SW480 (cell line): ENCODE data around the gene VTI1A.

Source experiments
- DNase-seq: peaks from one replicate; pipeline ENCODE4 v3.0.0-alpha.2; 2016; ENCODE audit warnings: low spot score

The VTI1A gene

DNA sequence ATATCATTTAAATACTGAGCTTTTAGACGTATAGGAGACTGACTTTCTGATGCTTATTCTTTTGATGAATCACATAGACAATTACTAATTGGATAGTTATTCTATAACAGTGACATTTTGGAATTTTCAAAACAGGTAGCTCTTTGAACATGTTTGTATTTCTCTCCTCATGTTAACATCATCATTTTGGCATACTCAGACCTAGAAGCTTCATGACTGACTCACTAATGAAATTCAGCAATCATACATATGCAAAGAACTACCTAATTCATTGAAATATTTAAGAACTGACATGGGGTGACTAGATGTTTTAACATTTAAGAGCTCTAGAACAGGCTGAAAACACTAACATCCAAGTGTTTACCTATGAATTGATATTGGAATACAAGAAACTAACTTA lies 192.3 kb downstream of the VTI1A start:
- DNase-seq, result no peak

DNA sequence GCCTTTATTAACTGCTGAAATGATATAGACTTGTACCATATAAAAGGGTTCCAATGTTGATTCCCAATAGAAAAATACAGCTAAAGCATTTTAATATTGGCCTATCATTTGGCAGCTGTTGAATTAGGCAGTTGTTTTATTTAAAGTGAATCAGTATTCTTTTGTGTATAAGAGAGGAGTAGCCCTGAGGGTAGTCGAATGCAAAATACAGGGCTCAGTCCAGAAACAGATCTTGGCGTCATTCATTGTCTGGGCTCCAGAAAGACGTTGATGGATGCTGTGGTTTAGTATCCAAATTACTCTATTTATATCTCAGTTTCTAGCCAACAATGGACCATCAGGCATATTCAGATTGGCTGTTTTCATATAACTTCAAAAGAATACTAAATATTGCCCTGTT lies 193.6 kb downstream of the VTI1A start:
- no peak for DNase-seq

DNA sequence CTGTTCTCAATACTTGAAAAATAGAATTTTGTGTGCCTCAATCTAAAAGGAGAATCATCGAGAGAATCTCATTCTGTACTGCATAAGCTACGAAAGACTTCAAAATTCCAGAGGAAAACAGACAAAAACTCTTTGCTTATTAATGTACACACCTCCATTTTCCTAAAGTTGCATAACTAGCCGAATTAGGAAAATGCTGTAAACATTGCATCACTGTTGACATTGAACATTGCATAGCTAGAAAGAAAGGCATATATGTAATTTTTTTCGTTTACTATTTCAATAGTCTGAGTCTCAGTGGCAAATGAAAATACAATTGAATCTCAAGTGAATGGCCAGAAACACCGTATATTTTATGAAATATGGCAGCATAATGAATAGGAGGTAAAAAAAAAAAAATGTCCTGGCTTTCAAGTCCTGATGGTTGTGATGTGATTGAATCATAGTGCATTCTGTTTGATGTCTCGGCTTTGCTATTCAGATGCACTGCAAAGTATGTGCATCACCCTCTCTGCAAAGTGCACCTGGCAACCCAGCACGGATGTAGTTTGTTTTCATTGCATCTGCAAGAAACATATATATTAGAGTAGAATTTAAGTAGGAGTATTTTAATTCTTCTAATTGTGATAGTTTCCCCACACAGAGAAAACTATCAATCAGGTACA lies 196.7 kb downstream of the VTI1A start:
- peak; percentile 18 for DNase-seq

DNA sequence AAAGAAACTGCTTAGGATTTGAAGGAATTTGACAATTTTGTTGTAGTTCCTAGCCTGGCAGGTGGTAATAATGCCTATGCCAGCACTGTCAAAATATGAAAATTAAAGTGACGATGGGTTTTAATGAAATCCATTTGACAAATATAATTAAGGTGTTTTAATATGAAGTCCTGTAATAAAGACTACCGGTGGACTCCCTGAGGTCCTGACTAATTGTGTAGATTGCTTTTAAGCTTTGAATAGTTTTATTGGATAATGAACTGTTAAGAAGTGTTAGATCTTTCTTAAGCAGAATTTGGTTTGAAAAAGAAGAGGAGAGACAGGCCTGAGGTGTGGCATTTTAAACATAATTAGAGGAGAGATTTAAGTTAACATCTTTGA lies 197.2 kb downstream of the VTI1A start:
- DNase-seq, result no peak

DNA sequence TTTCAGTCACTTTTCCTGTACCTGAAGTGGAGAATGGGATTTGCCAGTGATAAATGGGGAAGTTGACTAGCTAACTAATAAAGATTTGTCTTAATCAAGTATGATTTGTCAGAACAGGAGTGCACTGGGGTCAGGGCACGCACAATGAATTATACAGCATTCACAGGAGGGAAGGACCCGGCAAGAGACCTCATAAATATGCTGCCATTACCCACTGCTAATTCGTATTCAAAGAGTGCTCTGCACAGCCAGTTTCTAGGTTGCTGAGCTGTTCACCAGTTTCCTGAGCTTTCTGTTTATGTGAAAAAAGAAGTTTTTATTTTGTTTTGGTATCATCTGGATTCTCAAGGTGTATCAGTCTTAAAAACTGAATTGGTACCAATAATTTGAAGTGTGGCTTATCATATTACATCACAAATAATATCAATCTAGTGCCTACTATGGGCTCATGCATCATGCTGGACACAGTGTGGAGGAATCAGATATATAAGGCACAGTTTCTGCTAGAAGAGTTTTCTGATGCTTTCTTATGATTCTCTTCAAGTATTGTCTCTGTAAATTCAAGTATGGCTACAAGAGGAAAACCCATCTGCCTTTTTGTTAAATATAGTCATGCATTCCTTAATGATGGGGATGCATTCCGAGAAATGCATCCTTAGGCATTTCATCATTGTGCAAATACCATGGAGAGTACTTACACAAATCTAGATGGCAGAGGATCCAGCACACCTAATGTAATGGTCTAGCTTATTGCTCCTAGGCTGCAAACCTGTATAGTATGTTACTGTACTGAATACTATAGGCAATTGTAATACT lies 202.2 kb downstream of the VTI1A start:
- no peak for DNase-seq

DNA sequence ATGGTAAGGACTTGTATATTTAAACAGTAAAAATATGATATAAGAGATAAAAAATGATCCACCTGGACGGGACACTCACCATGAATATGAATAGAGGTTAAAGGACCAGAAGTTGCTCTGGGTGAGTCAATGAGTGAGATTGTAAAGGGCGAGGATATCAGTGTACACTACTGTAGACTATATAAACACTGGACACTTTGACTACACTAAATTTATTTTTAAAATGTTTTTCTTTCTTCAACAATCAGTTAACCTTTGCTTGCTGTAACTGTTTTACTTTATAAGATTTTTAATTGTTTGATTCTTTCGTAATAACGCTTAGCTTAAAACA lies 202.8 kb downstream of the VTI1A start:
- no peak for DNase-seq

DNA sequence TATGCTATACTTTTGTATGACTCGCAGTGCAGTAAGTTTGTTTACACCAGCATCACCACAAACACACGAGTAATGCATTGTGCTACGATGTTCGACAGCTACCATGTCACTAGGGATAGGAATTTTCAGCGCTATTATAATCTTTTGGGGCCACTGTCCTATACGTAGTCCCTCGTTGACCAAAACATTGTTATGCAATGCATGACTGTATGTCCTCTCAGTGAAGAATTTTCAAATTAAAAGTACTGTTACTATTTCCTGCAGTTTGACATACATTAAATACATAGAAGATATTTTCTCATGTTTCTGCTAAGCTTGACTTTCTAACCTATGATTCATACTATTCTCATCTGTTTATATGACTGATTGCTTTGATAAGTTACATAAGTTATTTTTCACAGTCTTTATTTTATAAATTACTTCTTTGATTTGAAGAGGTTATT lies 203.6 kb downstream of the VTI1A start:
- DNase-seq, result no peak

DNA sequence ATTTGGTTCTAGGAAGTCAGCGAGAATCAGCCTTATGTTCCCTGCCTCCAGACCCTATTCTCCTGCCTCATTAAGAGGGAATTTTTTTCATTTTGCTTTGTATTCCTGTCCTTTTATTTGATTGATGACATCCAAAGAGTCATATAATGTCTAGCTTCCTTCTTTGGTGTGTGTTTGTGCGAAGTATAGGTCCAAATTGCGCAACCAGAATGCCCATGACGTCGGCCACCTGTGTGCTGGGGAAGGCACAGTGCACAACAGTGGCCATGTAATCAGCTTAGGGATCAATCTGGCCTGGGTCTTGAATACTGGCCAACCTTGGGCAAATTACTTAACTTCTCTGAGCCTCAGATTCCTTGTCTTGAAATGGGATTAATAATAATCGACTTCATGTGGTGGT lies 206.2 kb downstream of the VTI1A start:
- DNase-seq, result no peak

DNA sequence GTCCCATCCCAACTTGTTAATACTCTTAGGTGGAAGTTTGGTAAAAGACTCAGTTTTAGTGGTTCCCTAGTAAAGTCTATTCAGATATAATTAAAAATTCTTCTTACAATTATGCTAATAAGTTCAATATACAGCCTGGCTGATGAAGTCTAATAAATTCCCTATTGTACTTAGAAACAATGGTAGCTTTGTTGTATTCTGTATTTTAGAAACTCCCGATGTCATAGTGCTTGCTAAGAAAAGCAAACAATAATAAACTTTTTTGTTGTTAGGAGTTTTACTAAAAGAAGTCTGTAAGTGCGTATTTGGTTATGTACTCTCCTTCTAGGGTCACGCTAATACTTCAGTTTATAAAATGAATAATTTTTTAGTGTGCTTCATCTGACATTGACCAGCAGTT lies 206.8 kb downstream of the VTI1A start:
- no peak for DNase-seq

DNA sequence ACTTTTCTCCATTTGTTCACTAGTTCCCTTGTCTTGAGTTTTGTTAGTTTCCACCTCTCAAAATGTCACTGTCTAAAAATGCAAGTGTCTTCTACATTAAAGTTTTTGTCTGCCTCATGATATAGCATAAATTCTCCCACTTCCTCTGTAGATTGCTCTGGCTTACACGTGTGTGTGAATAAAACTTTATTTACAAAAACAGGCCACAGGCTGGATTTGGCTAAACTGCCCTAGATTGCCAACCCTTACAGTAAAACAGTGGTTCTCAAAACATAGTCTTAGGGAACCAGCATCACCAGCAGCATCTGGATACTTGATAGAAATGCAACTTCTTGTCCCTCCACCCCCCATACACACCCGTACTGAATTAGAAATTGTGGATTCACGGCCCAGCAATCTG lies 207.8 kb downstream of the VTI1A start:
- DNase-seq, result no peak

DNA sequence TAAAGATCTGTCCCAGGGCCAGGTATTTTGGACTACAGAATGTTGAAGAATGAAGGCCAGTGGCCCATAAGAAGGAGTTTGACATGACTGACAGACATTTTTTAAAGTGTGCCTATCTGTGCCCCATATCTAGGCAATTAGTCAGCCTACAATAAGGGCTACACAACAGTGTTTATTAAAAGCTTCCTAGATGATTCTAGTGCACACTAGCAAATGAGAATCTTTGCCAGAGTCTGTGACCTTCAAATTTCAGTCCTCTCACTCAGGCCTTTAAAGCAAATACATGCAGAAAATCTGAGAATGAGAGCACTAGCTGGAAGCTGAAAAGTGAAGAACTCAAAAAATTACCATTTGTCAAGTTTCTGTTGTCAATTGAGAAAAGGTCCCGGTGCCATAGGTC lies 208.7 kb downstream of the VTI1A start:
- DNase-seq, result no peak

DNA sequence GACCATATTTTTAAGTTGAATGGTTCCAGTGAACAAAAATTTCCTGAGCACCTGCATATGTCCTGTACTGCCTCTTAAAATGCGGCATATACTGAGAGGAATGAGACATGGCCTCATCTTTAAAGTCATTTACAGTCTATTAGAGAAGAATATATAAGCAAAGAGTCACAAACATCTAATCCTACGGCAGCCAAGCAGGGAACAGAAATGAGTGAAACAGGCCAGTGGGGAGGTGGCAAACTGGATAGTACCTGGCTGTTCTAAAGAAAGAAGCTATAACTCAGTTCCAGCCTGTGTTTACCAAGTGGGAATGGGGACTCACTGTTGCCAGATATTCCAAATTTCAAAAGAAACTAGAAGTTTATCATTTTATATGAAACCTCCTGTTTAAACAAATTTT lies 211.4 kb downstream of the VTI1A start:
- no peak for DNase-seq

DNA sequence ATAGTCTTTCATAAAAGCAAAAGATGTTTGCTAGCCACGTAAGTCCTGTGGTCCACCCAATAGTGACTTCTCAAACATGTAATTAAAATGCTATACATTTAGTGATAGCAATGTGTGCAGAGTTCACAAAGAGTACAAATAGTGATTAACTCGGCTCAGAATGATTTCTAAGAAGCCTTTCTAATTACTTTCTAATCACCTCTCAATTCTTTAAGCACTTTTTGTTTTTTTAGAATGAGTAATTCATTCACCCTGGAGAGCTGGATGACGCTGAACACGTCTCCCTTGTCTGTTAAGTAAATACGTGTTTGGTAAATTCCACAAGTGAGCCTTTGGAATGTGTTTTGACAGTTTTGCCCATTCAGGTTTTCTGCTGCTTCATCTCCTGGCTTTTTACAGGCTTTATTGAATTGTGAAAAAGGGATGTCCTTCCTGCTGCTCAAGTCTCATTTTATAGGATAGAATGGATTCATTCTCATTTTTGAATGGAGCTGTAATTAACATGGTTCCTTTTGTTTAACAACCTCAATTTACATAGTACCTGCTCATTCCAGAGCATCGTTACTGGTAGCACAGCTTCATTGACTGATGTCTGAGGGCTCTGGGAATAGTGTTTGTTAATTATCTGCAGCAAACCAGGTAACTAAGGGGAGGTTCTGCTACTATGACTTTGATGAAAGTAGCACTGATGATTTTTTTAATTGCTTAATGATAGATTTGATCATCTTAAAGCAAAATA lies 212.1 kb downstream of the VTI1A start:
- no peak for DNase-seq

DNA sequence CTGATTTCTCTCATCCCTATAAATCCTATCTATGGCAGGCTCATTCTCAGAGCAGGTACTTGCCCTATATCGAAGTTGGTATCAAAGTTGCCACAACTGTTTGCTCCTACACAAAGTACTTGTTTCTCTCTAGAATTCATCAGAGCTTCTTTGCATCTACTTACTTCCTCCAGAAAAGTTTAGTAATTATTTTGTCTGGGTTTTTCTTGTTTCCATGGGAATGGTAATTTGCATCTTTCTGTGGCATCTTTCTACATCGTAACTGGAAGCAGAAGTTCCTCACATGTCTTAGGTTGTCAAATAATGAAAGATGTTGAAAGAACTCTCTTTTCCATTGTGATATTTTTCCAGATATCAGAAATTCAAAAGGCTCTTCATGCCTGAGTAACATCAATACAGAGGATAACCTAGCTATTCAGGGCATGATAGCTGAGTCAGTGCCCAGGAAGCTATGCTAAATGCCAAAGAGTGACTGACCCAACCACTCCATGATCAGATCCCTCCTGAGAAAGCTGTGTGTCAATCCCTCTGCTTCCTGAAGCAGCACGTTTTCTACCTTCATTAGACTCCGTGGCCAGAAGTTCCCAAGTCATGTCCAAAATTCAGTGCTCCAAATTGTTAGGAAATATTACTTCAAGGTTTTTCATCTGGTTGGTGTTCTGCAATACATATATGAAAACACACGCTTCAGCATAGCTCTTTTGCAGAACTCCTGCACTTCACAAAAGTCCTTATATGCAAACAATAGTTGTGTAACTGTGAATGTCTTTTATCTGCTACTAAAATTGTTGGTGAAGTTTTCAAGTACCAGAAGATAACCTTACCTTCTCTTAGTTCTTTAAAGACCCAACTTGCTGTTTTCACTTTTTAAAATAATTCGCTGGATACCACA lies 216.5 kb downstream of the VTI1A start:
- no peak for DNase-seq

DNA sequence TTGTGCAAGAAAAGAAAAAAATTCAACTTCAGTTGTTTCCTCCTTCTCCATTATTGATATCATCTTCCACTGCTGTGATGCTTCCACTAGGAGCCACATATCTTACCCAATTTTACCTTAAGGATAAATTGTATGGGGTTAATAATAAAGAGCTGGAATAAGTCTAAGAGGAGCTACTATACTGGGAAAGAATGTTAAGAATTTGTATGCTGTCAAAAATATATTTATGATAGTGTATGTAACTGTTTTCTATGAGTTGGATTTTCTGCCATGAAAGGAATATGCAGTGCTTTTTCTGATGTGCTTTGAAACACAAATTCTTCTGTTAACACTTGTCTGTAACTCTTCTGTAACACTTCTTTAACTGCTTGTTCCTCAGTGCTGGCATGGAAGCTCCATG lies 219.1 kb downstream of the VTI1A start:
- DNase-seq, result no peak

DNA sequence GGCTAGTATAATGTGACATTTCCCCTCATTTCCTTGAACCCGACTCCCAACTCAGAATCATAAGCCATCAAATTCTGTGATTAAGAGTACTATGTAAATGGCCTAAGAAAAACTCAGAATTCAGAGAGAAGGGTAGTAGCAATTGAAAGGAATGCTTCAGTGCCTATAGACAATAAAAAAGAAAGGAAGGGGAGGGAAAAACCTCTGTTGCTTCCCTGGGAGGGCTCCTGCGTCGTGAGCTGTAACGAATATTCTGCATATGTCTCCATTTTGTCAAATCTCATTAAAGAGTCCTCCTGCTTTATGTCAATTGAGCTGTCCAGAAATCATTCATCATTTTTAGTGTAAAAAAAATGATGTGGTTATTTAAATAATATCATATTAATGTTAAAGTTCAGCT lies 223.0 kb downstream of the VTI1A start:
- DNase-seq, result no peak

DNA sequence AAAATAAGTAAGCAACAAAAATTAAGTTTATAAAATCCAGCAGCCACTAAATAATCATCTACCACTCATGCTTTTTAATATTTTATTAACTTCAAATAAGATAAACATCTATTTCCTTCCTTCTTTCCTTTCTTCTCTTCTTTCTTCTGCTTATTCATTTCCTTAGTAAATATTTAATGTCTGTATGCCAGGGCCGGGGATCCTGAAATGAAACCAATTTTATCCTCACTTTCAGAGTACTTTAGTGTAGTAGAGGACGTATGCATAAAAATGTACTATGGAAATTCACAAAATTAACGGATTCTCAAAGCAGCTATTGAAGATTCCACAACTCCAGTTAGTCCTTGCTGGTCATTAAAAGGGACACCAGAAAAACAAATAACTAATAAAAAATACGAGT lies 224.7 kb downstream of the VTI1A start:
- no peak for DNase-seq

DNA sequence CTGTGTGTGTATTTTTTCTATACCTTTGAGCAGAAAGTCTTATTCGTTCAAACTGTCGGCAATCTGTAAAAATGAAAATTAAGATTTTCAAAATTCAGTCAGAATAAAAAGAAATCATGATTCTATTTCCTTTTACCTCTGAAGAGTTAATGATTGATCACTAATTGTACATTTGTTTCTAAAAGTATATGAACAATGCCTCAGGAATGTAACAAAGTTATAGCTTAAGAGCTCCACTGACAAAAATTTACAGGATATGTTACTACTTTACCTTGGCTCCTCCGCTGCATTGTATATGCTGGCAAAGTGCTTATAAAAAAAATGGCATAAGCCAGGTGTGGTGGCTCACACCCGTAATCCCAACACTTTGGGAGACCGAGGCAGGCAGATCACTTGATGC lies 225.7 kb downstream of the VTI1A start:
- DNase-seq, result no peak

DNA sequence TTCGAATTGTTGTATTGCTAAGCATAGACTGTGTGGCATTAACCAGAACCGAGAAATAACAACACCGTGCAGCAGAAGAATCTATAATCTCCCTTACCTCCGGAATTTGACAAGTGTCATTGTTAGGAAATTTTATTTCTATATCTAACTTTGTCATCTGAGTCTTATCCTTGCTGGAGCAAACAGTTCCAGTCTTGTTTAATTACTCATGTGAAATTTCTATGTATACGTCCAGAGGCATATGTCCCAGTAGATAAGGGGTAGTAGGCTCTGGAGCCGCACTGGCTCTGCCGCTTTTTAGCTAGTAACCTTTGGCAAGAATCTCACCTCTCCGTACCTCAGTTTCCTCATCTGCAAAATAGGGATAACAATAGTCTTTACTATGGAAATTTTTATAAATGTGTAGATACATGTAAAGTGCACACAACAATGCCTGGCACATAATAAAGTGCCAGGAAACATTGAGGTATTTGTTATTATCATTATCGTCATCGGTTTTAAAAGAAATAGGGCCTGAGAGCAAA lies 228.6 kb downstream of the VTI1A start:
- no peak for DNase-seq

DNA sequence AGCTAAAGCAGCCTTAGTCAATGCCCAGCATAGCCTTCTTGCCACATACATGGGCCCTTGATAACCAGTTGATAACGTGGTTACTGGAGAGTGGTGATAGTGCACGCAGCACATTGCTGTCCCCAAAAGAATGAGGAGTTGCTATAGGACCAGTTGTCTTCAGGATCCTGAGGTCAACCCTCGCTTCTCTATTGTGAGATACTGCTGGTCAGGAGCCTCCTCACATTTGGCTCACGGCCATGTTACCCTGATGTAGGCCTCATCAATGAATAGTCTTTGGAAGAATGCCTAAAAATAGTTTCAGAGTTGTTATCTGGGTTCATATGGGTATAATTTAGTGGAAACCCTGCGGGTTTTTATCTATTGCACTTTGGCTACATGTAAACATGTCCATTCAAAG lies 230.7 kb downstream of the VTI1A start:
- DNase-seq, result no peak

DNA sequence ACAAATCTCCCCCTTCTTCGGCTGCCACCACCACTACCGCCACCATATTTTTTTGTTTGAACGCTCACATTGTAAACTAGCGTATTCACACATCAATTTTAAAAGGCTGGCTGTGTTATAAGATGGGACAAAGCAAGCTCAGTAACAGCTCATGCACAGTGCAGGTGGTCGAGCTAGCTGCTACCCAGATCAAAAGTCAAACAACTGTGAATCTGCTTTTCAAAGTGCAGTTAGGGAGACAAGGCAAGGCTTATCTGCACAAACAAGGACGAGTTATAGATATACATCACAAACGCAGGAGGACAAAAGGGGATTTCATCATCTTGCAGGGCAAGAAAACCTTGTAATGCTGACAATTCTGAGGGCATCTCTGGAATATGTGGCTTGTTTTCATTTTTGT lies 231.6 kb downstream of the VTI1A start:
- no peak for DNase-seq

DNA sequence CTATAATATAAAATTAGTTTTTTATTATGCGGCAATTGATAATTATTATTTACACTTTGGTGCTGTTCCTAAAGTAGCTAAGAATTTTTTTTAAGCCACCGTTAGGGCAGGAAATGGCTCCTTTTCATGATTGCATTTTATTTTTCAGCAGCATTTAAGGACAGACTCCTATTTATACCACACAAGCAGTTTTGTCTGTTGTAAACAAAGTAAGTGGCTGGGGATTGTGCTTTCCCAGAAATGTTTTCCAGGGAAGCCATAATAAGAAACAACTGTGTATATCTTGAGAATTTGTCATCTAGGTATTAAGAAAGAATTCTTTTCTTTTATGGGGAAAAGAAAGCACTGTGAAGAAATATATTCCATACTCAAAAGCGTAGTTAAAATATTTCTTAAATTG lies 232.0 kb downstream of the VTI1A start:
- DNase-seq, result no peak
